GM19238 (cell line): ENCODE results near the gene OR51L1.

Experiments
- DNase-seq: peaks from one replicate; pipeline ENCODE4 v3.0.0; 2011; ENCODE audit warnings: low spot score; ENCODE audit not compliant: insufficient read length

The OR51L1 gene

GRCh38 chr11:5046754-5047330 is 52.2 kb downstream of the OR51L1 start:
- no peak for DNase-seq
